Measurements from ENCODE around the gene MYH7.

DNA sequence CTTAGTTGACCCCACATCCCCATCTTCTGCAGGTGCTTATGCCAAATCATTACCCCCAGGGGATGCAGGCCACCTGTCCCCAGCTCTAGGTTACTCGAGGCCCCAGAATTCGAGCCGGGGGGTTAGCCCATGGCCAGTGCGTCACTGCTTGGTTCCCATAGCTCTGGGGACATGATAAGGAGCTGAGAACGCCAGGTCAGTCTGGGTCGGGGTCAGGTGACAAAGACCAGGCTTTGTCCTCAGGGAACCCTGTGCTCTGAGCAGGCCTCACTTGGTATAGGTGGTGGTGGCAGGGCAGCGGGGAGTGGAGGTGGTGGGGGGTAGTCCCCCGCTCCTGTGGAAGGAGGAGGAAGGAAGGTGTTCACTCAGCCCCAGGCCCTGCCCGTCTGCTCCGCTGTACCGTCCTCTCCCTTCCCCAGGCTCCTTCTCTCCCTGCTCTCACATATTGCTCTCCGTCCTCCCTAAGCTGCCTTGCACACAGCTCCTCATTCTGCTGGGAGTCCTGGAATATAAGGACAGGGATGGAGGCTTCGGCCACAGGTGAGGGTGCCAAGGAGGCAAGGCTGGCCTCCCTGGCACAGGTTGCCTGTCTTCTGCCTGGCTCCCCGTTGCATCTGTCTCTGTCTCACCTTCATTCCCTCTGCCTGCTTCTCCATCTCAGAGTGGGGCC is 25.4 kb downstream of the MYH7 start:
- TF ChIP-seq, protein P1, sequence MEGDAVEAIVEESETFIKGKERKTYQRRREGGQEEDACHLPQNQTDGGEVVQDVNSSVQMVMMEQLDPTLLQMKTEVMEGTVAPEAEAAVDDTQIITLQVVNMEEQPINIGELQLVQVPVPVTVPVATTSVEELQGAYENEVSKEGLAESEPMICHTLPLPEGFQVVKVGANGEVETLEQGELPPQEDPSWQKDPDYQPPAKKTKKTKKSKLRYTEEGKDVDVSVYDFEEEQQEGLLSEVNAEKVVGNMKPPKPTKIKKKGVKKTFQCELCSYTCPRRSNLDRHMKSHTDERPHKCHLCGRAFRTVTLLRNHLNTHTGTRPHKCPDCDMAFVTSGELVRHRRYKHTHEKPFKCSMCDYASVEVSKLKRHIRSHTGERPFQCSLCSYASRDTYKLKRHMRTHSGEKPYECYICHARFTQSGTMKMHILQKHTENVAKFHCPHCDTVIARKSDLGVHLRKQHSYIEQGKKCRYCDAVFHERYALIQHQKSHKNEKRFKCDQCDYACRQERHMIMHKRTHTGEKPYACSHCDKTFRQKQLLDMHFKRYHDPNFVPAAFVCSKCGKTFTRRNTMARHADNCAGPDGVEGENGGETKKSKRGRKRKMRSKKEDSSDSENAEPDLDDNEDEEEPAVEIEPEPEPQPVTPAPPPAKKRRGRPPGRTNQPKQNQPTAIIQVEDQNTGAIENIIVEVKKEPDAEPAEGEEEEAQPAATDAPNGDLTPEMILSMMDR (IDR thresholded peaks at IDR 0.05) = no peak
- TF ChIP-seq POLR2A (IDR thresholded peaks at IDR 0.05) = no peak
- no peak for TF ChIP-seq POLR2AphosphoS5 (IDR thresholded peaks at IDR 0.05)
